Right lobe of liver (tissue), 6 donors: ENCODE measurements around the gene SNX8. TPM values are rescaled to one million over a fixed set of nuclear protein-coding genes. Genes with fewer than 3 reads are reported as not detected.

Source experiments
- ATAC-seq, 4 donors: fragments of 200-7000 bp; cut with Tn5 transposase; one replicate each; pipeline ENCODE4 v1.9.1; 2020; ENCODE audit warnings: mild to moderate bottlenecking in 4 of 4, moderate library complexity in 4 of 4
- DNase-seq, 3 donors: peaks; one replicate each; pipeline ENCODE4 v3.0.0-alpha.2; 2020
- H3K27ac ChIP-seq, 3 donors: fragments of 200-600 bp; one replicate each; pipeline ENCODE4 v1.8.0; 2022
- H3K27me3 ChIP-seq, 2 donors: fragments of 200-600 bp; one replicate each; pipeline ENCODE4 v1.8.0; 2022
- H3K36me3 ChIP-seq, 4 donors: fragments of 200-600 bp; sonication (generic) in 1 of 4; one replicate each; pipeline versions ENCODE4 v1.5.1 to v1.8.0; 2017 to 2022; ENCODE audit warnings: control low read depth in 1 of 4
- H3K4me1 ChIP-seq, 4 donors: fragments of 200-600 bp; sonication (generic) in 1 of 4; one replicate each; pipeline versions ENCODE4 v1.5.1 to v1.8.0; 2017 to 2022; ENCODE audit warnings: control low read depth in 1 of 4
- H3K4me3 ChIP-seq, 3 donors: fragments of 200-600 bp; one replicate each; pipeline ENCODE4 v1.8.0; 2022
- H3K9me3 ChIP-seq, 4 donors: fragments of 200-600 bp; sonication (generic) in 1 of 4; one replicate each; pipeline versions ENCODE4 v1.5.1 to v1.8.0; 2017 to 2022; ENCODE audit warnings: control low read depth in 1 of 4
- POLR2A ChIP-seq: fragments of 450-650 bp; IDR thresholded peaks from one replicate; pipeline ENCODE4 v1.6.1; 2017; ENCODE audit warnings: antibody characterized with exemption, mild to moderate bottlenecking
- WGBS: methylation state at CpG from one replicate; pipeline ENCODE4 v1.1.6; 2018; ENCODE audit warnings: low coverage, low lambda C conversion rate; ENCODE audit not compliant: insufficient coverage; ENCODE audit errors: missing lambda C conversion rate; 5-methylcytosine and 5-hydroxymethylcytosine counted together
- intact Hi-C, 2 donors: fragments of 100-400 bp; cut with DNase I; formaldehyde crosslinking; loops; one replicate each; pipeline versions ENCODE4 v1.11.2 to v1.14.1; 2022
- total RNA-seq, 6 experiments: library from RNA; depleted of rRNA in 2 of 6; stranded (reverse); fragments of >200 nt in 2 of 6; fragmentation: NEBNext Ultra II Directional in 3 of 6; extraction: Animal tissue kit (Norgen Biotek cat#: 25700) in 3 of 6; gene quantifications; one replicate each; pipeline versions ENCODE4 v1.1.0 to v1.2.4, GENCODE V29; 2016 to 2023
- TF ChIP-seq, protein P1 (sequence below), 4 donors: fragments of 200-600 bp in 3 of 4; fragments of 450-650 bp in 1 of 4; IDR thresholded peaks; one replicate each; pipeline versions ENCODE4 v1.5.1 to v1.8.0; 2016 to 2022; ENCODE audit warnings: antibody characterized with exemption in 4 of 4, mild to moderate bottlenecking in 2 of 4
- donor health status: DM: no; HTN: yes; CAD: no.
- donor health status: DM: no; HTN: no; CAD: no.
- donor health status: DM: no; HTN: no; CAD: no.
- donor health status: DM: no; HTN: yes; CAD: no.
- donor health status: DM: no; HTN: yes; CAD: no.

Gene SNX8
- total RNA-seq, 6 experiments from 2014 or later: 9.1 to 26.2 (median 13.0) TPM

DNA sequence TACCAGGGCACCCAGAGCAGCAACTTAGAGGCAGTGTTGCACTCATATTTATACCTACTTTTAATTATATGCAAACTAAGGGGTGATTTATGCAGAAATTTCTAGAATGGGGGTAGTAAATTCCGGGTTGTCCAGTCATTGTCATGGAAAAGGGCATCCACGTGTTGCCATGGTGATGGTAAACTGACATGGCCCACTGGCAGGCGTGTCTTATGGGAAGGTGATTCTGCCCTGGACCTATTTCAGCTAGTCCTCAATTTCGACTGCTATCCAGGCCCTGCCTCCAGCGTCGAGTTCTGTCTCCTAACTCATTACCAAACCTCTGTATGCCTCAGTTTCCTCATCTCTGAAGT lies 12.8 kb downstream of the SNX8 start:
- H3K4me3 ChIP-seq: no peak overlapping the region
- H3K36me3 ChIP-seq: no peaks in the 10 kb centered on the region
- TF ChIP-seq, protein P1, sequence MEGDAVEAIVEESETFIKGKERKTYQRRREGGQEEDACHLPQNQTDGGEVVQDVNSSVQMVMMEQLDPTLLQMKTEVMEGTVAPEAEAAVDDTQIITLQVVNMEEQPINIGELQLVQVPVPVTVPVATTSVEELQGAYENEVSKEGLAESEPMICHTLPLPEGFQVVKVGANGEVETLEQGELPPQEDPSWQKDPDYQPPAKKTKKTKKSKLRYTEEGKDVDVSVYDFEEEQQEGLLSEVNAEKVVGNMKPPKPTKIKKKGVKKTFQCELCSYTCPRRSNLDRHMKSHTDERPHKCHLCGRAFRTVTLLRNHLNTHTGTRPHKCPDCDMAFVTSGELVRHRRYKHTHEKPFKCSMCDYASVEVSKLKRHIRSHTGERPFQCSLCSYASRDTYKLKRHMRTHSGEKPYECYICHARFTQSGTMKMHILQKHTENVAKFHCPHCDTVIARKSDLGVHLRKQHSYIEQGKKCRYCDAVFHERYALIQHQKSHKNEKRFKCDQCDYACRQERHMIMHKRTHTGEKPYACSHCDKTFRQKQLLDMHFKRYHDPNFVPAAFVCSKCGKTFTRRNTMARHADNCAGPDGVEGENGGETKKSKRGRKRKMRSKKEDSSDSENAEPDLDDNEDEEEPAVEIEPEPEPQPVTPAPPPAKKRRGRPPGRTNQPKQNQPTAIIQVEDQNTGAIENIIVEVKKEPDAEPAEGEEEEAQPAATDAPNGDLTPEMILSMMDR (IDR thresholded peaks at IDR 0.05): no peak
- TF ChIP-seq POLR2A: no peak
- intact Hi-C loops: no loop called here
- H3K27ac ChIP-seq: no peak overlapping the region
- H3K27me3 ChIP-seq: no peaks in the 10 kb centered on the region
- H3K4me1 ChIP-seq: no peaks in the 10 kb centered on the region
- 86% methylated on average over 4 of the region's 6 CpGs for WGBS
- H3K9me3 ChIP-seq: no peaks in the 10 kb centered on the region
- ATAC-seq: no peak
- no peak for DNase-seq

DNA sequence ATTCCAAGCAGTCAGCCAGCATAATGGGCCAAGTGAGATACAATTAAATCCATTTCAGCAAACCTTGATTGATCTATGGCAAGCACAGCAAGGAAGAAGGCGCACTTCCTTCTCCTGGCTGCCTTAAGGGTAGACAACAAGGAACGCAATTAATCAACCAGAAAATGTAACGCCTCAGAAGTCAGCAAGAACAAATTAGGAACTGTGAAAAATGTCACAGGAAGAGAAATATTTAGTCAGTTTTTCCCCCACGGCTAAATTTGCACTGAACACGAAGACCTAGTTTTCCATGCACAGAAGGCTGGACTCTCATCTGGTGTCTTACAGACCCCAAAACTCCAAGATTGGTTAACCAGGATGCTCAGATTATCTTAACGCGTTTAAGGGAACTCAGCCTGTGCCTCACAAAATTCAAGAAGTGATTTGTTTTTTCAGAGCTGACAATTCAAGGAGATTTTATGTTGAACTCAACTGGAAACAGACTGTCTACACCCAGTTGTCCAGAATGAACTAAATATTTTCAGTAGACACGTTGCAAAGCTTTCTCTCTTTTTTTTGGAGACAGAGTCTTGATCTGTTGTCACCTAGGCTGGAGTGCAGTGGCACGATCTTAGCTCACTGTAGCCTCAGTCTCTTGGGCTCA lies 14.2 kb downstream of the SNX8 start:
- no peaks in the 10 kb centered on the region for H3K27me3 ChIP-seq
- DNase-seq: no peak
- 63% methylated on average over 9 of the region's 9 CpGs for WGBS
- H3K4me1 ChIP-seq: no peaks in the 10 kb centered on the region
- H3K4me3 ChIP-seq: no peak overlapping the region
- no peaks in the 10 kb centered on the region for H3K9me3 ChIP-seq
- ATAC-seq: peak; percentile 52 to 71 (median 65)
- intact Hi-C loops: no loop called here
- no peaks in the 10 kb centered on the region for H3K36me3 ChIP-seq
- H3K27ac ChIP-seq: peak overlapping the region; percentile 12 to 53 (median 49)
- TF ChIP-seq, protein P1 (IDR thresholded peaks at IDR 0.05): no peak
- TF ChIP-seq POLR2A: no peak

DNA sequence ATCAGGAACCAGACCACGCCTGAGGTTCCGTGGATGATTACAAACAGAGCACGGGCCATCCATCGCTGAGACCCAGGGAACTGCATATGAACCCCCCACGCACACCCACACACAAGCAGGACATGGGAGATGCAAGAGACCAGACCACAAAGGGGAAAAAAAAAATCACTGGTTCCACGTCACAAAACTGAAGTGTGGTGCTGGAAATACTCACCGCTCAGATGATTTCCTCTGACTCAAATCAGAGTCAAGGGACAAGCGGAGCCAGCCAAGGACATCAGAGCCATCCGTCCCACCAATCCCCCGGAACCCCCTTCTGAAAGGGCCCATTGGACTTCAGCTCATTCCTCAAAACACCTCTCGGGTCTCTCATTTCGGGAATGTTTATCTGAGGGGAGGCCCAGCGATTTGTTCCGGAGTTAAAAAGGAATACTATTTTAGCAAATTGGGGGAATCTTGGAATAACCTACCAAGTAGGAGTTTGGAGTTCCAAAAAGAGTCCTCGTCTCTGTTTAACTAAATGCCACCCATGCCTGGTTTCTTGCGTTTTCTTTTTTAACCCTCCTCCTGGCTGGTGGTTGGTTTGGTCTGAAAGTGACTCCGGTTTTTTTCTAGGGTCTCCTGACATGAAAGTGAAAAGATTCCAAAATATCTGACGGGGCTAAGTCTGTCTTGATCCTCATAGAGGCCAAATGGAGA lies 15.0 kb downstream of the SNX8 start:
- H3K4me3 ChIP-seq: no peak overlapping the region
- H3K4me1 ChIP-seq: no peaks in the 10 kb centered on the region
- no peaks in the 10 kb centered on the region for H3K27me3 ChIP-seq
- peak overlapping the region in 2 of 3 donors; percentile 49 to 53 for H3K27ac ChIP-seq
- peak; percentile 15 for TF ChIP-seq POLR2A
- TF ChIP-seq, protein P1 (IDR thresholded peaks at IDR 0.05): no peak
- no peaks in the 10 kb centered on the region for H3K36me3 ChIP-seq
- DNase-seq (peak in 1 of 3 donors; percentile 37), ATAC-seq (peak; percentile 60 to 88 (median 84))
- 50% methylated on average over 15 of the region's 18 CpGs for WGBS
- intact Hi-C loops: no loop called here
- H3K9me3 ChIP-seq: no peaks in the 10 kb centered on the region

DNA sequence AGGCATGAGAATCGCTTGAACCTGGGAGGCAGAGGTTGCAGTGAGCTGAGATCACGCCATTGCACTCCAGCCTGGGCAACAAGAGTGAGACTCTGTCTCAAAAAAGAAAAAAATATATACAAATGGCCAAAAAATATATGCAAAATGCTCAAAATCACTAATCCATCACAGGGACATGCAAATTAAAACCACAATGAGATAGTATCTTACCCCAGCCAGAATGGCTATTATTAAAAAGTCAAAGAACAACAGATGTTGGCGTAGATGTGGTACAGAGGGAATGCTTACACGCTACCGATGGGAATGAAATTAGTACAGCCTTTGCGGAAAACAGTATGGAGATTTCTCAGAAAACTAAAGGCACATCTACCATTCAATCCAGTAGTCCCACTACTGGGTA lies 17.4 kb downstream of the SNX8 start:
- no peaks in the 10 kb centered on the region for H3K27me3 ChIP-seq
- no peaks in the 10 kb centered on the region for H3K9me3 ChIP-seq
- no peaks in the 10 kb centered on the region for H3K4me1 ChIP-seq
- ATAC-seq (no peak), DNase-seq (no peak)
- TF ChIP-seq, protein P1 (IDR thresholded peaks at IDR 0.05): no peak
- TF ChIP-seq POLR2A: no peak
- WGBS: 92% methylated on average over 5 of the region's 6 CpGs
- no peaks in the 10 kb centered on the region for H3K36me3 ChIP-seq
- no peak overlapping the region for H3K27ac ChIP-seq
- no peak overlapping the region for H3K4me3 ChIP-seq
- intact Hi-C loops: no loop called here
